Activated gamma-delta T cell treated with anti-CD3 and anti-CD28 coated beads, Interleukin-2, amount 50 U/mL, for 16 hours (primary cell): Measurements from ENCODE around the gene EMC8.

Source experiments
- DNase-seq: peaks from one replicate; pipeline ENCODE4 v3.0.0-alpha.2; 2020; ENCODE audit warnings: low read depth

Gene EMC8

DNA sequence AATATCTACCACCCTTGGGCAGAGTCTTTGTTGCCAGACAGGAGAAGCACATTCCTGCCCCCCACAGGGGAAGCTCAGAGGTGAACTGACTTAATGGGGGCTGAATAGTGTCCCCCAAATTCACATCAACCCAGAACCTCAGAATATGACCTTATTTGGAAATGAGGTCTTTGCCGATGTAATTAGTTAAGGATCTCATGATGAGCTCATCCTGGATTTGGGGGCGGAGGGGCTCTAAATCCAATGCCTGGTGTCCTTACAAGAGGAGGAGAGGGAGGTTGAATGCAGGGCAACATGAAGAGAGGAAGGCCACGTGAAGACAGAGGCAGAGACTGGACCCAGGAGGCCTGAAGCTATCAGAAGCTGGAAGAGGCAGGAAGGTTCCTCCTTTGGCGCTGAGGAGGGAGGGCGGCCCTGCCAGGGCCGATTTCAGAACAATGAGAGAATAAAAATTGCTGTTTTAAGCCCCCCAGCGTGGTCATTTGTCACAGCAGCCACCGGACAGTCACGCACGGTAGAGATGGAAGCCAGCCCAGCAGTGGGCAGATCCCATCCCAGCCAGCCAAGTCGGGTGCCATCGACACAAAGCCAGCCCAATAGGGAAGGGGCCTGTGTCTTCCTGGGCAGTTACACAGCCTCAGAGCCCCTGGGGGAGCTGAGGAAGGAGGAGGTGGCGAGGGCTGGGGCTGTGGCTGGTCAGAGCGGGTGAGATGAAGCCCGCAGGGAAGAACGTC lies 69.7 kb downstream of the EMC8 start:
- DNase-seq = no peak

DNA sequence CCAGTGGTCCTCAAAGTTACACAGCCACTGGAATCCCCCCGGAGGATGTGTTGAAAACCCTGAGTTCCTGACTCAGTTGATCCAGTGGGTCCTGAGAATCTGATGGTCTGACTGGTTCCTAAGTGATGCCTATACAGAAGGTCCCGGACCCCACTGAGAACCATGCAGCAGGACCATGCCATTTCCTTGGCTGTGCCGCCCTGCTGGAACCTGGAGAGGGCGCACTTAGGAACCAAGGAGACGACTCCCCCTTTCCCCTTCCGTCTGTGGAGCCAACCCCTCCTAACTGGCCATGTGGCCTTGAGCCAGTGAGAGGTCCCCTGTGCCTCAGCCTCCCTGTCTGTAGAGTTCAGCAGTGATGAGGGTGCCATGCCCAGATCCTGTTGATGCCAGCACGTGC lies 70.5 kb downstream of the EMC8 start:
- no peak for DNase-seq
